DND-41 (cell line): Measurements from ENCODE around the gene ATIC.

Experiments used
- ATAC-seq: fragments of 200-7000 bp; cut with Tn5 transposase; 3 replicates; pipeline ENCODE4 v1.9.1; 2021; ENCODE audit warnings: low read depth; ENCODE audit not compliant: insufficient read depth
- DNase-seq: peaks from one replicate; pipeline ENCODE4 v3.0.0-alpha.2; 2020
- H2AFZ ChIP-seq: 2 replicates; pipeline ENCODE4 v1.6.0; 2012; ENCODE audit warnings: low read depth, low read length
- H3K27ac ChIP-seq: 2 replicates; pipeline ENCODE4 v1.5.1; 2012; ENCODE audit warnings: low read length, inconsistent platforms
- H3K27me3 ChIP-seq: fragments of 200-600 bp; sonication (generic); 2 replicates; pipeline ENCODE4 v1.6.0; 2012; ENCODE audit warnings: low read length, mild to moderate bottlenecking, inconsistent platforms; ENCODE audit not compliant: insufficient read depth, poor library complexity
- H3K36me3 ChIP-seq: 2 replicates; pipeline ENCODE4 v1.5.1; 2012; ENCODE audit warnings: low read length, inconsistent platforms; ENCODE audit not compliant: insufficient read depth
- H3K4me1 ChIP-seq: 2 replicates; pipeline ENCODE4 v1.5.1; 2012; ENCODE audit warnings: mild to moderate bottlenecking, low read length; ENCODE audit not compliant: insufficient read depth
- H3K4me2 ChIP-seq: 2 replicates; pipeline ENCODE4 v1.6.0; 2012; ENCODE audit warnings: mild to moderate bottlenecking, moderate library complexity, low read length, inconsistent platforms; ENCODE audit not compliant: insufficient read depth
- H3K4me3 ChIP-seq, 2 experiments: fragments of 200-600 bp in 1 of 2; shearing (Covaris generic) in 1 of 2; 2 replicates each; pipeline ENCODE4 v1.5.1; 2012 to 2016; ENCODE audit warnings: inconsistent platforms in 2 of 2, low read length in 2 of 2, mild to moderate bottlenecking in 2 of 2, low read depth in 1 of 2, moderate library complexity in 1 of 2
- H3K79me2 ChIP-seq: 2 replicates; pipeline ENCODE4 v1.6.0; 2012; ENCODE audit warnings: low read length, inconsistent platforms; ENCODE audit not compliant: insufficient read depth
- H3K9ac ChIP-seq: 2 replicates; pipeline ENCODE4 v1.6.0; 2012; ENCODE audit warnings: low read depth, mild to moderate bottlenecking, inconsistent platforms, low read length, moderate library complexity
- H3K9me3 ChIP-seq: 2 replicates; pipeline ENCODE4 v1.5.1; 2012; ENCODE audit warnings: low read length, moderate library complexity, mild to moderate bottlenecking, inconsistent platforms; ENCODE audit not compliant: insufficient read depth, severe bottlenecking
- H4K20me1 ChIP-seq: 2 replicates; pipeline ENCODE4 v1.6.0; 2012; ENCODE audit warnings: low read length; ENCODE audit not compliant: insufficient read depth
- CTCF ChIP-seq: IDR thresholded peaks from 2 replicates; pipeline ENCODE4 v1.5.1; 2012; ENCODE audit warnings: borderline replicate concordance, low read length, moderate library complexity, mild to moderate bottlenecking; ENCODE audit not compliant: poor library complexity, severe bottlenecking; ENCODE audit errors: extremely low read depth
- EZH2 ChIP-seq: IDR thresholded peaks from 3 replicates; pipeline ENCODE4 v1.6.1; 2012; ENCODE audit warnings: borderline replicate concordance, low read depth, mild to moderate bottlenecking, moderate library complexity, low read length, inconsistent platforms; ENCODE audit not compliant: severe bottlenecking

Gene ATIC

GRCh38 chr2:215386566-215386965, 74.7 kb downstream of the ATIC start:
- Histone ChIP-seq H3K79me2 (no peaks in the 10 kb centered on the region), H3K36me3 (no peaks in the 10 kb centered on the region), H3K9ac (no peak overlapping the region), H3K4me3 (no peak overlapping the region), H3K4me2 (no peak overlapping the region), H3K27ac (no peak overlapping the region), H4K20me1 (no peaks in the 10 kb centered on the region), H3K4me1 (no peaks in the 10 kb centered on the region), H2AFZ (no peak overlapping the region), H3K27me3 (no peaks in the 10 kb centered on the region), H3K9me3 (no peaks in the 10 kb centered on the region)
- ATAC-seq (no peak), DNase-seq (no peak)
- TF ChIP-seq EZH2 (no peak), CTCF (no peak)

- no peak for DNase-seq
- H3K9me3 ChIP-seq, result no peaks in the 10 kb centered on the region
- no peaks in the 10 kb centered on the region for H3K27me3 ChIP-seq
- H3K4me2 ChIP-seq, result no peak overlapping the region
- TF ChIP-seq CTCF (no peak), EZH2 (no peak)
- no peak overlapping the region for H3K27ac ChIP-seq
- no peak overlapping the region for H2AFZ ChIP-seq
- no peaks in the 10 kb centered on the region for H3K36me3 ChIP-seq
- H3K9ac ChIP-seq, result no peak overlapping the region
- ATAC-seq, result no peak
- H4K20me1 ChIP-seq, result no peaks in the 10 kb centered on the region
- no peak overlapping the region for H3K4me3 ChIP-seq
- no peaks in the 10 kb centered on the region for H3K79me2 ChIP-seq
- no peaks in the 10 kb centered on the region for H3K4me1 ChIP-seq
These were observed 76.3 kb downstream of the ATIC start for GRCh38 chr2:215388002-215388728.

DNA sequence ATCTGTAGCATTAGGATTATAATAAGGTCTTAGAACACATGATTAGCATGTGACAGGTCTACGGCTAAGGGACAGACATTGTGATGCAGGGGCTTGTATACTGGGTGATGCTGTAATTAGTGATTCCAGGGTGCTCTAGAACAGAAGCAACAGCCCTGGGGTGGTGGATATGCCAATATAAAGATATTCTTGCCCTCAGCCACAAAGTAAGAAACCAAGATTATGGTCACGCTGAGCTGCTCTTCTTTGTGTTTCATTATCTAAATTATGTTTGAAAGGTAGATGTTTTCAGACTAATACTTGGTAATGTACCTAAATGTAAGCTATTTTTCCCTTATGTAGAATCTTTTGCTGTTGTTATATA, 78.7 kb downstream of the ATIC start:
- no peaks in the 10 kb centered on the region for H3K9me3 ChIP-seq
- no peak overlapping the region for H3K4me3 ChIP-seq
- H3K27me3 ChIP-seq, result no peaks in the 10 kb centered on the region
- H3K4me1 ChIP-seq, result no peaks in the 10 kb centered on the region
- TF ChIP-seq CTCF (no peak), EZH2 (no peak)
- H3K79me2 ChIP-seq, result no peaks in the 10 kb centered on the region
- no peaks in the 10 kb centered on the region for H4K20me1 ChIP-seq
- DNase-seq (no peak), ATAC-seq (no peak)
- no peaks in the 10 kb centered on the region for H3K36me3 ChIP-seq
- H2AFZ ChIP-seq, result no peak overlapping the region
- H3K4me2 ChIP-seq, result no peak overlapping the region
- H3K27ac ChIP-seq, result no peak overlapping the region
- H3K9ac ChIP-seq, result no peak overlapping the region

DNA sequence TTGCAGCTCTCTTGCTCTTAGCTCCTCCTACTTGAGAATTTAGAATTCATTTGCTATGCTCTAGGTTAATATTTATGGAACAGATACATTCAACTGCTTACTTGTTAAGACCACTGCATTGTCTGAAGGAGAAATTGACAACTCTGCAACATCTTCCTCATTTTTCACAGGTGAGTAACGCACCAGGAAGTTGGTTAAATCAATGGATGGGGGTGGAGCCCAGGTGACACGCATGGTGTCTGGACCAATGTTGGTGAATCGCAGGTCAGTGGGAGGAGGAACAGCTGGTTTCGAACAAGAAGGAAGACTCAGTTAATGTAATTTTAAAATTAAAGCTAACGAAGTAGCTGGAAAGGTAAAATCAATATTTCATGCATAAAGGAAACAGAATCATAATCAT, 79.7 kb downstream of the ATIC start:
- Histone ChIP-seq H3K9me3 (no peaks in the 10 kb centered on the region), H3K4me2 (no peak overlapping the region), H3K36me3 (no peaks in the 10 kb centered on the region), H3K27me3 (no peaks in the 10 kb centered on the region), H3K79me2 (no peaks in the 10 kb centered on the region), H2AFZ (no peak overlapping the region), H3K27ac (no peak overlapping the region), H3K9ac (no peak overlapping the region), H3K4me3 (no peak overlapping the region), H4K20me1 (no peaks in the 10 kb centered on the region), H3K4me1 (no peaks in the 10 kb centered on the region)
- DNase-seq (no peak), ATAC-seq (no peak)
- TF ChIP-seq CTCF, result no peak
- TF ChIP-seq EZH2, result no peak
